HEK293 (cell line): ENCODE data around the gene RNASE2.

ENCODE experiments used
- ZBTB17 ChIP-seq: fragments of 450-650 bp; formaldehyde crosslinking; IDR thresholded peaks from 2 replicates; pipeline ENCODE4 v1.5.1; 2016; ENCODE audit warnings: missing biosample characterization, missing genetic modification characterization
- ZBTB8A ChIP-seq: fragments of 450-650 bp; formaldehyde crosslinking; IDR thresholded peaks from 2 replicates; pipeline ENCODE4 v1.5.1; 2016; ENCODE audit warnings: missing biosample characterization, missing genetic modification characterization
- ZNF10 ChIP-seq: fragments of 450-650 bp; formaldehyde crosslinking; IDR thresholded peaks from 2 replicates; pipeline ENCODE4 v1.5.1; 2017; ENCODE audit warnings: missing biosample characterization, missing genetic modification characterization
- ZNF19 ChIP-seq: fragments of 450-650 bp; formaldehyde crosslinking; IDR thresholded peaks from 2 replicates; pipeline ENCODE4; 2016; ENCODE audit warnings: missing biosample characterization, missing genetic modification characterization, low read depth
- ZNF366 ChIP-seq: fragments of 450-650 bp; formaldehyde crosslinking; conservative IDR thresholded peaks from 2 replicates; pipeline ENCODE4 v1.5.1; 2016; ENCODE audit warnings: missing biosample characterization, missing genetic modification characterization
- ZNF521 ChIP-seq: fragments of 450-650 bp; formaldehyde crosslinking; IDR thresholded peaks from 2 replicates; pipeline ENCODE4 v1.5.1; 2017; ENCODE audit warnings: missing biosample characterization, mild to moderate bottlenecking, missing genetic modification characterization
- ZNF660 ChIP-seq: fragments of 450-650 bp; IDR thresholded peaks from 2 replicates; pipeline ENCODE4 v1.5.1; 2018; ENCODE audit warnings: missing biosample characterization, mild to moderate bottlenecking, missing genetic modification characterization
- TF ChIP-seq, protein P1 (sequence below): fragments of 450-650 bp; formaldehyde crosslinking; IDR thresholded peaks from 2 replicates; pipeline ENCODE4 v1.5.1; 2017; ENCODE audit warnings: missing biosample characterization, missing genetic modification characterization
- TF ChIP-seq, protein P2 (sequence below): fragments of 450-650 bp; formaldehyde crosslinking; IDR thresholded peaks from 2 replicates; pipeline ENCODE4 v1.5.1; 2016; ENCODE audit warnings: missing biosample characterization, missing genetic modification characterization
- TF ChIP-seq, protein P3 (sequence below): fragments of 450-650 bp; formaldehyde crosslinking; IDR thresholded peaks from 2 replicates; pipeline ENCODE4 v1.5.1; 2016; ENCODE audit warnings: missing biosample characterization, missing genetic modification characterization
- TF ChIP-seq, protein P4 (sequence below): fragments of 450-650 bp; formaldehyde crosslinking; IDR thresholded peaks from 2 replicates; pipeline ENCODE4 v1.5.1; 2017; ENCODE audit warnings: missing biosample characterization, mild to moderate bottlenecking, missing genetic modification characterization, moderate library complexity
- TF ChIP-seq, protein P5 (sequence below): fragments of 450-650 bp; formaldehyde crosslinking; IDR thresholded peaks from 2 replicates; pipeline ENCODE4 v1.5.1; 2016; ENCODE audit warnings: missing biosample characterization, missing genetic modification characterization
- TF ChIP-seq, protein P6 (sequence below): fragments of 450-650 bp; formaldehyde crosslinking; IDR thresholded peaks from 2 replicates; pipeline ENCODE4 v1.5.1; 2016; ENCODE audit warnings: missing biosample characterization, missing genetic modification characterization
- TF ChIP-seq, protein P7 (sequence below): fragments of 450-650 bp; formaldehyde crosslinking; IDR thresholded peaks from 2 replicates; pipeline ENCODE4 v1.5.1; 2016; ENCODE audit warnings: missing biosample characterization, missing genetic modification characterization
- TF ChIP-seq, protein P8 (sequence below): fragments of 450-650 bp; formaldehyde crosslinking; IDR thresholded peaks from 2 replicates; pipeline ENCODE4 v1.5.1; 2016; ENCODE audit warnings: missing biosample characterization, missing genetic modification characterization
- TF ChIP-seq, protein P9 (sequence below): fragments of 450-650 bp; formaldehyde crosslinking; IDR thresholded peaks from 2 replicates; pipeline ENCODE4 v1.5.1; 2017; ENCODE audit warnings: missing biosample characterization, missing genetic modification characterization
- TF ChIP-seq, protein P10 (sequence below): fragments of 450-650 bp; formaldehyde crosslinking; optimal IDR thresholded peaks from 2 replicates; pipeline ENCODE3; 2016; ENCODE audit warnings: missing biosample characterization, mild to moderate bottlenecking, missing genetic modification characterization

The RNASE2 gene

DNA sequence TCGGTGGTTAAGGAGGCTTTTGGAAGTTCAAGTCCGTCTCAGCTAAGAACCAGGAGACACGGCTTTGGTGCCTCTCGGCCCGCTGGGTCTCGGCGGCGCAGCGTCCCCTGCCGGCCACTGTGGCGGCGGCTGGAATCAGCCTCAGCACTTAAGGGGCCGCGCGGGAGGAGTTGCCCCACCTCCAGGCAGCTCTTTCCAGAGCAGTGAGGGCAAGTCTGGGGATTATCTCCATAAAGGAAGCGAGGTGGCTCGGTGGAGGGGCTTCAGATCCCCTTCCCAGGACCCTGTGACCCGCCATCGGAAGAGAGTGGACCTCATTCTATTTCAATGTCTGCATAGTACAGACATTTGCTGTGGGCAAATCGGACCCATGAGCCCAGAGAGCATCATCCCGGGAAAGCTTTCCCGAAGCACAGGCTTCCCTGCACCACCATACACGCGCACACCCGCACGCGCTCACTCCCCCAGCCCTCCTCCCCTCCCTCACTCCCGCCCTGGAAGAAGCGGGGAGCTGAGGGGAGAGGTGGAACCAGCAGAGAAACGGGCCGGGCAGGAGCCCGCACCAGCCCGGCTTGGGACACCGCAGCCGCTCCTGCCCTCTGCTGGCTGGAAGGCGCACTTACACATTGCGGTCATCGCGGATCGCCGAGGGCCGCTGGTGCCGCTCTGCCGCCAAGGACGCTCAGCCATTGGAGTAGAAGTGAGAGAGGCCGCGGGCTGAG lies 15.9 kb downstream of the RNASE2 start (continued):
- TF ChIP-seq, protein P1, sequence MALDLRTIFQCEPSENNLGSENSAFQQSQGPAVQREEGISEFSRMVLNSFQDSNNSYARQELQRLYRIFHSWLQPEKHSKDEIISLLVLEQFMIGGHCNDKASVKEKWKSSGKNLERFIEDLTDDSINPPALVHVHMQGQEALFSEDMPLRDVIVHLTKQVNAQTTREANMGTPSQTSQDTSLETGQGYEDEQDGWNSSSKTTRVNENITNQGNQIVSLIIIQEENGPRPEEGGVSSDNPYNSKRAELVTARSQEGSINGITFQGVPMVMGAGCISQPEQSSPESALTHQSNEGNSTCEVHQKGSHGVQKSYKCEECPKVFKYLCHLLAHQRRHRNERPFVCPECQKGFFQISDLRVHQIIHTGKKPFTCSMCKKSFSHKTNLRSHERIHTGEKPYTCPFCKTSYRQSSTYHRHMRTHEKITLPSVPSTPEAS (tag by site-specific recombination), result 0 out of 2 replicates have a peak, but pooled peaks have one; percentile 27
- TF ChIP-seq, protein P2, sequence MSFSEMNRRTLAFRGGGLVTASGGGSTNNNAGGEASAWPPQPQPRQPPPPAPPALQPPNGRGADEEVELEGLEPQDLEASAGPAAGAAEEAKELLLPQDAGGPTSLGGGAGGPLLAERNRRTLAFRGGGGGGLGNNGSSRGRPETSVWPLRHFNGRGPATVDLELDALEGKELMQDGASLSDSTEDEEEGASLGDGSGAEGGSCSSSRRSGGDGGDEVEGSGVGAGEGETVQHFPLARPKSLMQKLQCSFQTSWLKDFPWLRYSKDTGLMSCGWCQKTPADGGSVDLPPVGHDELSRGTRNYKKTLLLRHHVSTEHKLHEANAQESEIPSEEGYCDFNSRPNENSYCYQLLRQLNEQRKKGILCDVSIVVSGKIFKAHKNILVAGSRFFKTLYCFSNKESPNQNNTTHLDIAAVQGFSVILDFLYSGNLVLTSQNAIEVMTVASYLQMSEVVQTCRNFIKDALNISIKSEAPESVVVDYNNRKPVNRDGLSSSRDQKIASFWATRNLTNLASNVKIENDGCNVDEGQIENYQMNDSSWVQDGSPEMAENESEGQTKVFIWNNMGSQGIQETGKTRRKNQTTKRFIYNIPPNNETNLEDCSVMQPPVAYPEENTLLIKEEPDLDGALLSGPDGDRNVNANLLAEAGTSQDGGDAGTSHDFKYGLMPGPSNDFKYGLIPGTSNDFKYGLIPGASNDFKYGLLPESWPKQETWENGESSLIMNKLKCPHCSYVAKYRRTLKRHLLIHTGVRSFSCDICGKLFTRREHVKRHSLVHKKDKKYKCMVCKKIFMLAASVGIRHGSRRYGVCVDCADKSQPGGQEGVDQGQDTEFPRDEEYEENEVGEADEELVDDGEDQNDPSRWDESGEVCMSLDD (tag by site-specific recombination), result peak; percentile 78
- TF ChIP-seq, protein P3, sequence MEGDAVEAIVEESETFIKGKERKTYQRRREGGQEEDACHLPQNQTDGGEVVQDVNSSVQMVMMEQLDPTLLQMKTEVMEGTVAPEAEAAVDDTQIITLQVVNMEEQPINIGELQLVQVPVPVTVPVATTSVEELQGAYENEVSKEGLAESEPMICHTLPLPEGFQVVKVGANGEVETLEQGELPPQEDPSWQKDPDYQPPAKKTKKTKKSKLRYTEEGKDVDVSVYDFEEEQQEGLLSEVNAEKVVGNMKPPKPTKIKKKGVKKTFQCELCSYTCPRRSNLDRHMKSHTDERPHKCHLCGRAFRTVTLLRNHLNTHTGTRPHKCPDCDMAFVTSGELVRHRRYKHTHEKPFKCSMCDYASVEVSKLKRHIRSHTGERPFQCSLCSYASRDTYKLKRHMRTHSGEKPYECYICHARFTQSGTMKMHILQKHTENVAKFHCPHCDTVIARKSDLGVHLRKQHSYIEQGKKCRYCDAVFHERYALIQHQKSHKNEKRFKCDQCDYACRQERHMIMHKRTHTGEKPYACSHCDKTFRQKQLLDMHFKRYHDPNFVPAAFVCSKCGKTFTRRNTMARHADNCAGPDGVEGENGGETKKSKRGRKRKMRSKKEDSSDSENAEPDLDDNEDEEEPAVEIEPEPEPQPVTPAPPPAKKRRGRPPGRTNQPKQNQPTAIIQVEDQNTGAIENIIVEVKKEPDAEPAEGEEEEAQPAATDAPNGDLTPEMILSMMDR (tag by site-specific recombination), result peak; percentile 84
- TF ChIP-seq, protein P4, sequence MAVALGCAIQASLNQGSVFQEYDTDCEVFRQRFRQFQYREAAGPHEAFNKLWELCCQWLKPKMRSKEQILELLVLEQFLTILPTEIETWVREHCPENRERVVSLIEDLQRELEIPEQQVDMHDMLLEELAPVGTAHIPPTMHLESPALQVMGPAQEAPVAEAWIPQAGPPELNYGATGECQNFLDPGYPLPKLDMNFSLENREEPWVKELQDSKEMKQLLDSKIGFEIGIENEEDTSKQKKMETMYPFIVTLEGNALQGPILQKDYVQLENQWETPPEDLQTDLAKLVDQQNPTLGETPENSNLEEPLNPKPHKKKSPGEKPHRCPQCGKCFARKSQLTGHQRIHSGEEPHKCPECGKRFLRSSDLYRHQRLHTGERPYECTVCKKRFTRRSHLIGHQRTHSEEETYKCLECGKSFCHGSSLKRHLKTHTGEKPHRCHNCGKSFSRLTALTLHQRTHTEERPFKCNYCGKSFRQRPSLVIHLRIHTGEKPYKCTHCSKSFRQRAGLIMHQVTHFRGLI (tag by site-specific recombination), result peak; percentile 86
- TF ChIP-seq ZNF660 (tag by site-specific recombination), result 0 out of 2 replicates have a peak, but pooled peaks have one; percentile 25
- no peak for TF ChIP-seq ZNF521
- TF ChIP-seq ZBTB8A (tag by site-specific recombination), result peak; percentile 78; the same call in 1 of the 2 replicates
- TF ChIP-seq, protein P5, sequence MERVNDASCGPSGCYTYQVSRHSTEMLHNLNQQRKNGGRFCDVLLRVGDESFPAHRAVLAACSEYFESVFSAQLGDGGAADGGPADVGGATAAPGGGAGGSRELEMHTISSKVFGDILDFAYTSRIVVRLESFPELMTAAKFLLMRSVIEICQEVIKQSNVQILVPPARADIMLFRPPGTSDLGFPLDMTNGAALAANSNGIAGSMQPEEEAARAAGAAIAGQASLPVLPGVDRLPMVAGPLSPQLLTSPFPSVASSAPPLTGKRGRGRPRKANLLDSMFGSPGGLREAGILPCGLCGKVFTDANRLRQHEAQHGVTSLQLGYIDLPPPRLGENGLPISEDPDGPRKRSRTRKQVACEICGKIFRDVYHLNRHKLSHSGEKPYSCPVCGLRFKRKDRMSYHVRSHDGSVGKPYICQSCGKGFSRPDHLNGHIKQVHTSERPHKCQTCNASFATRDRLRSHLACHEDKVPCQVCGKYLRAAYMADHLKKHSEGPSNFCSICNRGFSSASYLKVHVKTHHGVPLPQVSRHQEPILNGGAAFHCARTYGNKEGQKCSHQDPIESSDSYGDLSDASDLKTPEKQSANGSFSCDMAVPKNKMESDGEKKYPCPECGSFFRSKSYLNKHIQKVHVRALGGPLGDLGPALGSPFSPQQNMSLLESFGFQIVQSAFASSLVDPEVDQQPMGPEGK (tag by site-specific recombination), result peak; percentile 86
- TF ChIP-seq, protein P6, sequence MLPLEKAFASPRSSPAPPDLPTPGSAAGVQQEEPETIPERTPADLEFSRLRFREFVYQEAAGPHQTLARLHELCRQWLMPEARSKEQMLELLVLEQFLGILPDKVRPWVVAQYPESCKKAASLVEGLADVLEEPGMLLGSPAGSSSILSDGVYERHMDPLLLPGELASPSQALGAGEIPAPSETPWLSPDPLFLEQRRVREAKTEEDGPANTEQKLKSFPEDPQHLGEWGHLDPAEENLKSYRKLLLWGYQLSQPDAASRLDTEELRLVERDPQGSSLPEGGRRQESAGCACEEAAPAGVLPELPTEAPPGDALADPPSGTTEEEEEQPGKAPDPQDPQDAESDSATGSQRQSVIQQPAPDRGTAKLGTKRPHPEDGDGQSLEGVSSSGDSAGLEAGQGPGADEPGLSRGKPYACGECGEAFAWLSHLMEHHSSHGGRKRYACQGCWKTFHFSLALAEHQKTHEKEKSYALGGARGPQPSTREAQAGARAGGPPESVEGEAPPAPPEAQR (tag by site-specific recombination), result no peak
- 0 out of 2 replicates have a peak, but pooled peaks have one; percentile 30 for TF ChIP-seq ZNF10 (tag by site-specific recombination)
- TF ChIP-seq, protein P7, sequence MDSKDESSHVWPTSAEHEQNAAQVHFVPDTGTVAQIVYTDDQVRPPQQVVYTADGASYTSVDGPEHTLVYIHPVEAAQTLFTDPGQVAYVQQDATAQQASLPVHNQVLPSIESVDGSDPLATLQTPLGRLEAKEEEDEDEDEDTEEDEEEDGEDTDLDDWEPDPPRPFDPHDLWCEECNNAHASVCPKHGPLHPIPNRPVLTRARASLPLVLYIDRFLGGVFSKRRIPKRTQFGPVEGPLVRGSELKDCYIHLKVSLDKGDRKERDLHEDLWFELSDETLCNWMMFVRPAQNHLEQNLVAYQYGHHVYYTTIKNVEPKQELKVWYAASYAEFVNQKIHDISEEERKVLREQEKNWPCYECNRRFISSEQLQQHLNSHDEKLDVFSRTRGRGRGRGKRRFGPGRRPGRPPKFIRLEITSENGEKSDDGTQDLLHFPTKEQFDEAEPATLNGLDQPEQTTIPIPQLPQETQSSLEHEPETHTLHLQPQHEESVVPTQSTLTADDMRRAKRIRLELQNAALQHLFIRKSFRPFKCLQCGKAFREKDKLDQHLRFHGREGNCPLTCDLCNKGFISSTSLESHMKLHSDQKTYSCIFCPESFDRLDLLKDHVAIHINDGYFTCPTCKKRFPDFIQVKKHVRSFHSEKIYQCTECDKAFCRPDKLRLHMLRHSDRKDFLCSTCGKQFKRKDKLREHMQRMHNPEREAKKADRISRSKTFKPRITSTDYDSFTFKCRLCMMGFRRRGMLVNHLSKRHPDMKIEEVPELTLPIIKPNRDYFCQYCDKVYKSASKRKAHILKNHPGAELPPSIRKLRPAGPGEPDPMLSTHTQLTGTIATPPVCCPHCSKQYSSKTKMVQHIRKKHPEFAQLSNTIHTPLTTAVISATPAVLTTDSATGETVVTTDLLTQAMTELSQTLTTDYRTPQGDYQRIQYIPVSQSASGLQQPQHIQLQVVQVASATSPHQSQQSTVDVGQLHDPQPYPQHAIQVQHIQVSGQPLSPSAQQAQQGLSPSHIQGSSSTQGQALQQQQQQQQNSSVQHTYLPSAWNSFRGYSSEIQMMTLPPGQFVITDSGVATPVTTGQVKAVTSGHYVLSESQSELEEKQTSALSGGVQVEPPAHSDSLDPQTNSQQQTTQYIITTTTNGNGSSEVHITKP (tag by site-specific recombination), result peak; percentile 45; the same call in 1 of the 2 replicates
- TF ChIP-seq, protein P8, sequence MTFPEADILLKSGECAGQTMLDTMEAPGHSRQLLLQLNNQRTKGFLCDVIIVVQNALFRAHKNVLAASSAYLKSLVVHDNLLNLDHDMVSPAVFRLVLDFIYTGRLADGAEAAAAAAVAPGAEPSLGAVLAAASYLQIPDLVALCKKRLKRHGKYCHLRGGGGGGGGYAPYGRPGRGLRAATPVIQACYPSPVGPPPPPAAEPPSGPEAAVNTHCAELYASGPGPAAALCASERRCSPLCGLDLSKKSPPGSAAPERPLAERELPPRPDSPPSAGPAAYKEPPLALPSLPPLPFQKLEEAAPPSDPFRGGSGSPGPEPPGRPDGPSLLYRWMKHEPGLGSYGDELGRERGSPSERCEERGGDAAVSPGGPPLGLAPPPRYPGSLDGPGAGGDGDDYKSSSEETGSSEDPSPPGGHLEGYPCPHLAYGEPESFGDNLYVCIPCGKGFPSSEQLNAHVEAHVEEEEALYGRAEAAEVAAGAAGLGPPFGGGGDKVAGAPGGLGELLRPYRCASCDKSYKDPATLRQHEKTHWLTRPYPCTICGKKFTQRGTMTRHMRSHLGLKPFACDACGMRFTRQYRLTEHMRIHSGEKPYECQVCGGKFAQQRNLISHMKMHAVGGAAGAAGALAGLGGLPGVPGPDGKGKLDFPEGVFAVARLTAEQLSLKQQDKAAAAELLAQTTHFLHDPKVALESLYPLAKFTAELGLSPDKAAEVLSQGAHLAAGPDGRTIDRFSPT (tag by site-specific recombination), result peak; percentile 39; the same call in 1 of the 2 replicates
- TF ChIP-seq, protein P9, sequence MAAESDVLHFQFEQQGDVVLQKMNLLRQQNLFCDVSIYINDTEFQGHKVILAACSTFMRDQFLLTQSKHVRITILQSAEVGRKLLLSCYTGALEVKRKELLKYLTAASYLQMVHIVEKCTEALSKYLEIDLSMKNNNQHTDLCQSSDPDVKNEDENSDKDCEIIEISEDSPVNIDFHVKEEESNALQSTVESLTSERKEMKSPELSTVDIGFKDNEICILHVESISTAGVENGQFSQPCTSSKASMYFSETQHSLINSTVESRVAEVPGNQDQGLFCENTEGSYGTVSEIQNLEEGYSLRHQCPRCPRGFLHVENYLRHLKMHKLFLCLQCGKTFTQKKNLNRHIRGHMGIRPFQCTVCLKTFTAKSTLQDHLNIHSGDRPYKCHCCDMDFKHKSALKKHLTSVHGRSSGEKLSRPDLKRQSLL, result no peak
- TF ChIP-seq ZNF366 (tag by site-specific recombination), result peak; percentile 87
- TF ChIP-seq, protein P10, sequence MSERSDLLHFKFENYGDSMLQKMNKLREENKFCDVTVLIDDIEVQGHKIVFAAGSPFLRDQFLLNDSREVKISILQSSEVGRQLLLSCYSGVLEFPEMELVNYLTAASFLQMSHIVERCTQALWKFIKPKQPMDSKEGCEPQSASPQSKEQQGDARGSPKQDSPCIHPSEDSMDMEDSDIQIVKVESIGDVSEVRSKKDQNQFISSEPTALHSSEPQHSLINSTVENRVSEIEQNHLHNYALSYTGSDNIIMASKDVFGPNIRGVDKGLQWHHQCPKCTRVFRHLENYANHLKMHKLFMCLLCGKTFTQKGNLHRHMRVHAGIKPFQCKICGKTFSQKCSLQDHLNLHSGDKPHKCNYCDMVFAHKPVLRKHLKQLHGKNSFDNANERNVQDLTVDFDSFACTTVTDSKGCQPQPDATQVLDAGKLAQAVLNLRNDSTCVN, result peak; percentile 91
- peak; percentile 99 for TF ChIP-seq ZBTB17 (tag by site-specific recombination)
- TF ChIP-seq ZNF19 (tag by site-specific recombination), result no peak
